ENCODE data around the gene SPRY2.
"Not testable (repeated sequence)": the region's sequence is repeated elsewhere in the genome, so short reads cannot be mapped to it uniquely, and the experiment has no call there.

SPRY2 gene

DNA sequence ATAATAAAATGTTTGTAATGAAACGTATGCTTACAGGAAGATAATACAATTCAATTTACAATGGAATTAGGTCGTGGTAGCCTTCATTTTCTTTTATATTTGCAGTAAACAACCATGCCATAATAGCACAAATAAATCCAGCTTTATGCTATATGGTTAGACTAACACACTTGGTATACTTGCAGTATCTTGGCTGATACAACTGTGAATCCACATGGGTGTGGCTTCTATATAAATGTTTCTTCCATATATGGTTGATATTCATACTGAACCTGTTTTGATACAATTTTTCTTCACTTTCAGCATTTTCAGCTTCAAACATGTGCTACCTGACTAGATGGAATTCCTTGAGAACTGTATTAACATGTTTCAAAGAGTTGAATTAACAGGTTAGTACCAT lies 20.4 kb upstream of the SPRY2 start:
- peaks cover 43% of the 10 kb centered on the region for H3K4me1 Mint-ChIP-seq
- H3K27ac Mint-ChIP-seq = peak overlapping the region; percentile 34 to 88 (median 58)
- peaks cover 2% of the 10 kb centered on the region for H3K36me3 Mint-ChIP-seq (ENCODE audit: low read depth)

GRCh38 chr13:80360453-80360800 lies 19.5 kb upstream of the SPRY2 start:
- Mint-ChIP-seq H3K4me3 (peak overlapping the region in 2 of 3 experiments; percentile 2 to 36), H3K27ac (peak overlapping the region; percentile 82 to 92 (median 88)), H3K36me3 (ENCODE audit: low read depth) (peaks cover 3% of the 10 kb centered on the region), H3K27me3 (ENCODE audit: low read depth) (peaks cover 4% of the 10 kb centered on the region), H3K4me1 (peaks cover 43% of the 10 kb centered on the region), H3K9me3 (no peaks in the 10 kb centered on the region)
- no peak for TF ChIP-seq CTCF (IDR thresholded peaks at IDR 0.05; ENCODE audit: unreplicated experiment in 3 of 3)

More for the DNA sequence above, 20.4 kb upstream of the SPRY2 start:
- H3K4me3 Mint-ChIP-seq = no peak overlapping the region
- peaks cover 2% of the 10 kb centered on the region for H3K27me3 Mint-ChIP-seq (ENCODE audit: low read depth)
- H3K9me3 Mint-ChIP-seq = no peaks in the 10 kb centered on the region
- TF ChIP-seq CTCF (IDR thresholded peaks at IDR 0.05; ENCODE audit: unreplicated experiment in 3 of 3) = no peak

- Mint-ChIP-seq H3K4me3 (peak overlapping the region in 2 of 3 experiments; percentile 44 to 47), H3K27me3 (ENCODE audit: low read depth) (peaks cover 4% of the 10 kb centered on the region), H3K4me1 (peaks cover 43% of the 10 kb centered on the region), H3K36me3 (ENCODE audit: low read depth) (peaks cover 3% of the 10 kb centered on the region), H3K9me3 (no peaks in the 10 kb centered on the region), H3K27ac (peak overlapping the region; percentile 88 to 92 (median 89))
- TF ChIP-seq CTCF (IDR thresholded peaks at IDR 0.05; ENCODE audit: unreplicated experiment in 3 of 3) = no peak
Measured at GRCh38 chr13:80359778-80360452, 19.0 kb upstream of the SPRY2 start.

- TF ChIP-seq CTCF (IDR thresholded peaks at IDR 0.05; ENCODE audit: unreplicated experiment in 3 of 3) = no peak
Measured at GRCh38 chr13:80359414-80359777, 18.5 kb upstream of the SPRY2 start.

DNA sequence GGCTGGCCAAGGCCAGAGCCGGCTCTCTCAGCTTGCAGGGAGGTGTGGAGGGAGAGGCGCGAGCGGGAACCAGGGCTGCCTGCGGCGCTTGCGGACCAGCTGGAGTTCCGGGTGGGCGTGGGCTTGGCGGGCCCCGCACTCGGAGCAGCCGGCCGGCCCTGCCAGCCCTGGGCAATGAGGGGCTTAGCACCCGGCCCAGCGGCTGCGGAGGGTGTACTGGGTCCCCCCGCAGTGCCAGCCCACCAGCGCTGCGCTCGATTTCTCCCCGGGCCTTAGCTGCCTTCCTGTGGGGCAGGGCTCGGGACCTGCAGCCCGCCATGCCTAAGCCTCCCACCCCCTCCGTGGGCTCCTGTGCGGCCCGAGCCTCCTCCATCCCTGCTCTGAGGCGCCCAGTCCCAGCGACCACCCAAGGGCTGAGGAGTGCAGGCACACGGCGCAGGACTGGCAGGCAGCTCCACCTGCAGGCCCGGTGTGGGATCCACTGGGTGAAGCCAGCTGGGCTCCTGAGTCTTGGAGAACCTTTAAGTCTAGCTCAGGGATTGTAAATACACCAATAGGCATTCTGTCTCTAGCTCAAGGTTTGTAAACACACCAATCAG lies 14.7 kb upstream of the SPRY2 start:
- not testable (repeated sequence) for H3K27me3 Mint-ChIP-seq (ENCODE audit: low read depth); H3K36me3 Mint-ChIP-seq (ENCODE audit: low read depth); H3K4me3 Mint-ChIP-seq; H3K27ac Mint-ChIP-seq; H3K9me3 Mint-ChIP-seq
- H3K4me1 Mint-ChIP-seq = peaks cover 17% of the 10 kb centered on the region

More at GRCh38 chr13:80359414-80359777, 18.5 kb upstream of the SPRY2 start:
- H3K27me3 Mint-ChIP-seq (ENCODE audit: low read depth) = peaks cover 4% of the 10 kb centered on the region
- peak overlapping the region; percentile 70 to 89 (median 88) for H3K27ac Mint-ChIP-seq
- H3K9me3 Mint-ChIP-seq = no peaks in the 10 kb centered on the region
- H3K36me3 Mint-ChIP-seq (ENCODE audit: low read depth) = peaks cover 3% of the 10 kb centered on the region
- peaks cover 43% of the 10 kb centered on the region for H3K4me1 Mint-ChIP-seq
- H3K4me3 Mint-ChIP-seq = no peak overlapping the region

- H3K27me3 Mint-ChIP-seq (ENCODE audit: low read depth) = no peaks in the 10 kb centered on the region
- H3K36me3 Mint-ChIP-seq (ENCODE audit: low read depth) = no peaks in the 10 kb centered on the region
- no peak overlapping the region for H3K4me3 Mint-ChIP-seq
- TF ChIP-seq CTCF (IDR thresholded peaks at IDR 0.05; ENCODE audit: unreplicated experiment in 3 of 3) = no peak
- H3K9me3 Mint-ChIP-seq = peaks cover 4% of the 10 kb centered on the region
- peaks cover 30% of the 10 kb centered on the region for H3K4me1 Mint-ChIP-seq
- H3K27ac Mint-ChIP-seq = peak overlapping the region in 1 of 3 experiments; percentile 39
Measured at GRCh38 chr13:80348750-80349149, 7.8 kb upstream of the SPRY2 start.
